Gastrocnemius medialis (tissue), 4 donors: ENCODE results near the gene PRDM8.

ENCODE experiments used
- CTCF ChIP-seq, 5 experiments: fragments of 450-650 bp in 3 of 5; fragments of 200-600 bp in 2 of 5; sonication (generic) in 2 of 5; IDR thresholded peaks in 4 of 5; conservative IDR thresholded peaks in 1 of 5; 1 replicate in 4 of 5; 2 replicates in 1 of 5; pipeline ENCODE4 v1.5.1; 2016 to 2019; ENCODE audit warnings: antibody characterized with exemption in 5 of 5, mild to moderate bottlenecking in 3 of 5, moderate library complexity in 3 of 5
- POLR2A ChIP-seq, 2 donors: fragments of 450-650 bp; IDR thresholded peaks; one replicate each; pipeline ENCODE4 v1.6.1; 2017; ENCODE audit warnings: antibody characterized with exemption in 2 of 2, mild to moderate bottlenecking in 2 of 2, moderate library complexity in 2 of 2

DNA sequence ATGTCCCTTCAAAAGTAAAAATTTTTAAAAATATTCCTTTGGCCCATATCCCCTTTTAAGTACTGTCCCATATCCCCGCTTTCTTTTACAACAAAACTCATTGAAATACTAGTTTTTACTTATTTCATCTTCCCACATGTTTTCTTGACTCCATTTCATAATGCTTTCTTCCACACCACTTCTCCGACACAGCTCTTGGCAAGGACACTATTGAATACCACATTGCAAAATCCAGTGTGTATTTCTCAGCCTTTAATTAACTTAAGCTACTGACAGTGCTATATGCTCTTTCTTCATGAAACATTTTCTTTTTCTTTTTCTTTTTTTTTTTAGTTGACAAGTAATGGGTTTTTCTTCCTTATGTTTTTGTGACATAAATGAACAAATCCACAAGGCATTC is 28.8 kb downstream of the PRDM8 start:
- TF ChIP-seq CTCF (IDR thresholded peaks at IDR 0.05 in 4 of 5, conservative IDR thresholded peaks at IDR 0.05 in 1 of 5) (no peak), POLR2A (IDR thresholded peaks at IDR 0.05) (no peak)
